ENCODE results near the gene ELL2. TPM values are rescaled to one million over a fixed set of nuclear protein-coding genes. Genes with fewer than 3 reads are reported as not detected.

ELL2 gene
- total and polyA plus RNA-seq, 2 experiments from 2014 or later = 18.7 to 41.8 TPM

- no peak overlapping the region for H3K4me3 ChIP-seq
- H3K27me3 ChIP-seq = no peaks in the 10 kb centered on the region
- DNase-seq (ENCODE audit: low read depth in 1 of 2, low spot score in 1 of 2) = no peak
- H3K27ac ChIP-seq = no peak overlapping the region
- H3K9me3 ChIP-seq (ENCODE audit: low read depth) = no peaks in the 10 kb centered on the region
- H3K36me3 ChIP-seq = no peaks in the 10 kb centered on the region
- TF ChIP-seq CTCF (IDR thresholded peaks at IDR 0.05; ENCODE audit: low read depth, low read length) = no peak
- H3K4me1 ChIP-seq (ENCODE audit: low read depth) = peaks cover 12% of the 10 kb centered on the region
These were observed 45.5 kb downstream of the ELL2 start for GRCh38 chr5:95915999-95916686.

DNA sequence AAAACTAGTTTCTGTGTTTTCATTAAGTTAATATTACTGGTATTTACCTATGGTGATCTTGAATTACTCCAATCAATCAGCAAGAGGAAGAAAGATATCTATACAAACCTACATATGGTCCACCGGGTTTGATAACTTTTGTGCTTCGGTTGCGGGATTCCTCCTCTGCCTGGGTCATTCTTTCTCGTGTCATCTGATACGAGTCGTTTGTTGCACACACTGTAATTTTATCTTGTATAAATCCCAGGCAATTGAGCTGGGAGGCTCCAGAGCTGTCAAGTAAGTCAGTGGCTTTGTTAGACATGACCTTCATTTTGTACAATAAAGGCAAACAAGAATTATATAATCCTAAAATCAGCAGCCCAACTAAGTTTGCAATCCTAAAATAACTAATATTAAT is 48.0 kb downstream of the ELL2 start:
- Histone ChIP-seq H3K27me3 (no peaks in the 10 kb centered on the region), H3K36me3 (no peaks in the 10 kb centered on the region), H3K4me1 (ENCODE audit: low read depth) (peaks cover 6% of the 10 kb centered on the region), H3K27ac (no peak overlapping the region), H3K9me3 (ENCODE audit: low read depth) (no peaks in the 10 kb centered on the region), H3K4me3 (no peak overlapping the region)
- TF ChIP-seq CTCF (IDR thresholded peaks at IDR 0.05; ENCODE audit: low read depth, low read length) = no peak
- DNase-seq (ENCODE audit: low read depth in 1 of 2, low spot score in 1 of 2) = no peak

DNA sequence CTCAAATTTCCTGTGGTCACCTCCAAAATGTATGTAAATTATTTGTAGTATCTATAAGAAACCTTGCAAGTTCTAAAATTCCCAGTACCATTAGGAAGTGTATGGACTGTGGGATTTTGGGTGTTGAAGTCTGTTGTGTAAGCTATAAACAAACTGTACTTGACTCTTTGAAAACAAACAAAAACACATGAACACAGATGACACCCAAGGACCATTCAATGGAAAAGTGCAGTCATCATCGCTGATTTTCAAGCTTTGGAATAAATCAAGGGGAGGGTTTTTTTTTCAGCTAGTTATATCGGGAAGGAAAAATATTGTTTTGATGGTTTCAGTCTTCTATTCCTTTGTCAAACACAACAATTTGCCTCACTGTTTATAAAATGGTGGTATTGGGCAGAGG is 49.6 kb downstream of the ELL2 start:
- H3K36me3 ChIP-seq = no peaks in the 10 kb centered on the region
- H3K9me3 ChIP-seq (ENCODE audit: low read depth) = no peaks in the 10 kb centered on the region
- H3K4me3 ChIP-seq = no peak overlapping the region
- TF ChIP-seq CTCF (IDR thresholded peaks at IDR 0.05; ENCODE audit: low read depth, low read length) = no peak
- no peaks in the 10 kb centered on the region for H3K27me3 ChIP-seq
- DNase-seq (ENCODE audit: low read depth in 1 of 2, low spot score in 1 of 2) = no peak
- H3K4me1 ChIP-seq (ENCODE audit: low read depth) = peaks cover 5% of the 10 kb centered on the region
- H3K27ac ChIP-seq = no peak overlapping the region

- no peaks in the 10 kb centered on the region for H3K36me3 ChIP-seq
- TF ChIP-seq CTCF (IDR thresholded peaks at IDR 0.05; ENCODE audit: low read depth, low read length) = no peak
These were observed 51.1 kb downstream of the ELL2 start for GRCh38 chr5:95910521-95910920.

GRCh38 chr5:95909738-95910137 is 51.9 kb downstream of the ELL2 start:
- H3K4me3 ChIP-seq = no peak overlapping the region
- no peak for TF ChIP-seq CTCF (IDR thresholded peaks at IDR 0.05; ENCODE audit: low read depth, low read length)
- no peaks in the 10 kb centered on the region for H3K27me3 ChIP-seq
- H3K4me1 ChIP-seq (ENCODE audit: low read depth) = peaks cover 5% of the 10 kb centered on the region
- no peaks in the 10 kb centered on the region for H3K36me3 ChIP-seq
- no peaks in the 10 kb centered on the region for H3K9me3 ChIP-seq (ENCODE audit: low read depth)
- H3K27ac ChIP-seq = no peak overlapping the region
- DNase-seq (ENCODE audit: low read depth in 1 of 2, low spot score in 1 of 2) = no peak

More at GRCh38 chr5:95910521-95910920, 51.1 kb downstream of the ELL2 start:
- Histone ChIP-seq H3K4me3 (no peak overlapping the region), H3K27me3 (no peaks in the 10 kb centered on the region), H3K9me3 (ENCODE audit: low read depth) (no peaks in the 10 kb centered on the region), H3K27ac (no peak overlapping the region), H3K4me1 (ENCODE audit: low read depth) (peaks cover 5% of the 10 kb centered on the region)
- no peak for DNase-seq (ENCODE audit: low read depth in 1 of 2, low spot score in 1 of 2)
